Measurements from ENCODE around the gene TVP23A.
"Not testable (repeated sequence)": the region's sequence is repeated elsewhere in the genome, so short reads cannot be mapped to it uniquely, and the experiment has no call there.

The TVP23A gene

DNA sequence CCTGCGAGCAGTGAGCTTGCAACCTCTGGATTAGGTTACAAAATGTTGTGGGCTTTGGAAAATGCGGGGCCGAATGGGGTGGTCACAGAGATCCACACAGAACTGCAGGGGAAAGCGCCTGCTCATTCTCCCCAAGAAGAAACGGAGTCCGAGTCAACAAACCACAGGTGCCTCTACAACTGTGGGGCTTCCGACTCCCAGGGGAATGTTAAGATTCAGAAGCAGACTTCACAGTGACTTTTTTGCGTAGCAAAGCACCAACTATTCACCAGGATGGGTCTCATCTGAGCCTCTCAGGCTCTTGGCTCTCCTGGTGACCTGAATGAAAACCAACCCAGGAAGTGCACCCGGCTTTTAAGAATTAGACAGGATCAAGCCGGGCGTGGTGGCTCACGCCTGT, 41.2 kb downstream of the TVP23A start:
- Histone ChIP-seq H3K4me3 (ENCODE audit: low read length) (no peak overlapping the region), H2AFZ (ENCODE audit: low read length) (no peak overlapping the region), H3K4me2 (ENCODE audit: low read depth, low read length) (no peak overlapping the region), H3K9me3 (replicated peaks; ENCODE audit: insufficient read depth, low read length) (no peaks in the 10 kb centered on the region), H3K36me3 (replicated peaks; ENCODE audit: insufficient read depth, low read length) (no peaks in the 10 kb centered on the region), H4K20me1 (ENCODE audit: insufficient read depth, low read length) (no peaks in the 10 kb centered on the region), H3K79me2 (ENCODE audit: low read length) (no peaks in the 10 kb centered on the region), H3K9me2 (replicated peaks; ENCODE audit: insufficient read depth, low read length) (no peaks in the 10 kb centered on the region), H3K4me1 (ENCODE audit: low read length) (peaks cover 10% of the 10 kb centered on the region), H3K27ac (ENCODE audit: low read length) (no peak overlapping the region), H3F3A (ENCODE audit: insufficient read depth, low read length) (peaks cover 7% of the 10 kb centered on the region; the same call in 1 of the 2 replicates), H3K27me3 (replicated peaks; ENCODE audit: insufficient read depth, low read length) (peaks cover 25% of the 10 kb centered on the region), H3K9ac (ENCODE audit: low read length) (no peak overlapping the region)
- DNase-seq = no peak
- TF ChIP-seq, protein P1, sequence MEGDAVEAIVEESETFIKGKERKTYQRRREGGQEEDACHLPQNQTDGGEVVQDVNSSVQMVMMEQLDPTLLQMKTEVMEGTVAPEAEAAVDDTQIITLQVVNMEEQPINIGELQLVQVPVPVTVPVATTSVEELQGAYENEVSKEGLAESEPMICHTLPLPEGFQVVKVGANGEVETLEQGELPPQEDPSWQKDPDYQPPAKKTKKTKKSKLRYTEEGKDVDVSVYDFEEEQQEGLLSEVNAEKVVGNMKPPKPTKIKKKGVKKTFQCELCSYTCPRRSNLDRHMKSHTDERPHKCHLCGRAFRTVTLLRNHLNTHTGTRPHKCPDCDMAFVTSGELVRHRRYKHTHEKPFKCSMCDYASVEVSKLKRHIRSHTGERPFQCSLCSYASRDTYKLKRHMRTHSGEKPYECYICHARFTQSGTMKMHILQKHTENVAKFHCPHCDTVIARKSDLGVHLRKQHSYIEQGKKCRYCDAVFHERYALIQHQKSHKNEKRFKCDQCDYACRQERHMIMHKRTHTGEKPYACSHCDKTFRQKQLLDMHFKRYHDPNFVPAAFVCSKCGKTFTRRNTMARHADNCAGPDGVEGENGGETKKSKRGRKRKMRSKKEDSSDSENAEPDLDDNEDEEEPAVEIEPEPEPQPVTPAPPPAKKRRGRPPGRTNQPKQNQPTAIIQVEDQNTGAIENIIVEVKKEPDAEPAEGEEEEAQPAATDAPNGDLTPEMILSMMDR (IDR thresholded peaks at IDR 0.05; ENCODE audit: low read length) = no peak
- no peak for TF ChIP-seq EZH2phosphoT487 (IDR thresholded peaks at IDR 0.05; ENCODE audit: low read length)
- no peak for TF ChIP-seq EZH2 (optimal IDR thresholded peaks at IDR 0.05; ENCODE audit: low read depth, low read length)

DNA sequence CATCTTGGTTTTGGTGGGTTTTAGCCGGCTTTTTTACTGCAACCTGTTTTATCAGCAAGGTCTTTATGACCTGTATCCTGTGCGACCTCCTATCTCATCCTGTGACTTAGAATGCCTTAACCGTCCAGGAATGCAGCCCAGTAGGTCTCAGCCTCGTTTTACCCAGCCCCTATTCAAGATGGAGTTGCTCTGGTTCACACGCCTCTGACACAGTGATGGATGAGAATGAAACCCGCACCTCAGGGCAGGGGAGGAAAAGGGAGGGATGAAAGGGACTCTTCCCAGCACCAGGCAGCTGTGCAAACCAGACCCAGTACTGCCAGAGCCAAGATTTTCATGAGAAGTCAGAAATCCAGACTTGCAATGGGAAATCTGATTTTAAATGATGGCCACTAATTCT, 41.7 kb downstream of the TVP23A start:
- not testable (repeated sequence) for H4K20me1 ChIP-seq (ENCODE audit: insufficient read depth, low read length); H3K79me2 ChIP-seq (ENCODE audit: low read length)

DNA sequence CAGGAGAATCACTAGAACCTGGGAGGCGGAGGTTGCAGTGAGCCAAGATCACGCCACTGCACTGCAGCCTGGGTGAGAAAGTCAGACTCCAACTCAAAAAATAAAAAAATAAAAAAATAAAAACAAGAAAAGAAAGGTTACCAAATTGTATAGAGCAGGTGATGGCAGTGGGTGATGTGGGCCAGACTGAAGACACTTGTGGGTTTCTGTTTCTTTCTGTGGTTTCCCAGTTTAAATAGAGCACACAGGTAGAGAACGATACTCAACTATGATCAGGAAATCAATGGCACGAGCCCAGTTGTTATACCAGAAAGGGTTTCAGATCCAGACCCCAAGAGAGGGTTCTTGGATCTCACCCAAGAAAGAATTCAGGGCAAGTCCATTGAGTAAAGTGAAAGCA, 42.3 kb downstream of the TVP23A start:
- Histone ChIP-seq H3K9me3 (replicated peaks; ENCODE audit: insufficient read depth, low read length) (no peaks in the 10 kb centered on the region), H3K27me3 (replicated peaks; ENCODE audit: insufficient read depth, low read length) (peaks cover 25% of the 10 kb centered on the region), H2AFZ (ENCODE audit: low read length) (no peak overlapping the region), H3K9me2 (replicated peaks; ENCODE audit: insufficient read depth, low read length) (no peaks in the 10 kb centered on the region), H3K4me3 (ENCODE audit: low read length) (no peak overlapping the region), H3K9ac (ENCODE audit: low read length) (no peak overlapping the region), H3K27ac (ENCODE audit: low read length) (no peak overlapping the region), H3F3A (ENCODE audit: insufficient read depth, low read length) (peaks cover 7% of the 10 kb centered on the region; the same call in 1 of the 2 replicates), H3K36me3 (replicated peaks; ENCODE audit: insufficient read depth, low read length) (no peaks in the 10 kb centered on the region), H3K79me2 (ENCODE audit: low read length) (no peaks in the 10 kb centered on the region), H3K4me1 (ENCODE audit: low read length) (peaks cover 10% of the 10 kb centered on the region), H4K20me1 (ENCODE audit: insufficient read depth, low read length) (no peaks in the 10 kb centered on the region), H3K4me2 (ENCODE audit: low read depth, low read length) (peak overlapping the region; percentile 31; the same call in 1 of the 2 replicates)
- peak; percentile 87 for DNase-seq
- no peak for TF ChIP-seq EZH2 (optimal IDR thresholded peaks at IDR 0.05; ENCODE audit: low read depth, low read length)
- TF ChIP-seq, protein P1 (IDR thresholded peaks at IDR 0.05; ENCODE audit: low read length) = no peak
- TF ChIP-seq EZH2phosphoT487 (IDR thresholded peaks at IDR 0.05; ENCODE audit: low read length) = no peak

More for the DNA sequence above, 41.7 kb downstream of the TVP23A start:
- Histone ChIP-seq H3K4me1 (ENCODE audit: low read length) (peaks cover 10% of the 10 kb centered on the region), H3K27me3 (replicated peaks; ENCODE audit: insufficient read depth, low read length) (peaks cover 25% of the 10 kb centered on the region), H3K4me2 (ENCODE audit: low read depth, low read length) (peak overlapping the region; percentile 31; the same call in 1 of the 2 replicates)
- not testable (repeated sequence) for DNase-seq; H3K4me3 ChIP-seq (ENCODE audit: low read length); H3K9me2 ChIP-seq (replicated peaks; ENCODE audit: insufficient read depth, low read length); H3K27ac ChIP-seq (ENCODE audit: low read length); H3F3A ChIP-seq (ENCODE audit: insufficient read depth, low read length); H3K36me3 ChIP-seq (replicated peaks; ENCODE audit: insufficient read depth, low read length); H2AFZ ChIP-seq (ENCODE audit: low read length); H3K9me3 ChIP-seq (replicated peaks; ENCODE audit: insufficient read depth, low read length); H3K9ac ChIP-seq (ENCODE audit: low read length)

DNA sequence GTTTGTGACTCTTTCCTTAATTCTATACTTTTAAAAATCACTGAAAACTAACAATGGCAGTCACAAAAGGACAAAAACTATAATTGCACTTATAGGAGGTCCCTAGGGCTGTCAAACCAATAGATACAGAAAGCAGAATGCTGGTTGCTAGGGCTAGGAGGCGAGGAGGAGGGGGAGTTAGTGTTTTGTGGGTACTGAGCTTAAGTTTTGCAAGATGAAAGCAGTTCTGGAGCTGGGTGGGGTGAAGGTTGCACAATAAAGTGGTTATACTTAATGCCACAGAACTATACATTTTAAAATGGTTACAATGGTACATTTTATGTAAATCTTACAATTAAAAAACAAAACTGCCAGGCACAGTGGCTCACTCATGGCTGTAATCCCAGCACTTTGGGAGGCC, 47.7 kb downstream of the TVP23A start:
- H3K9ac ChIP-seq (ENCODE audit: low read length) = no peak overlapping the region
- no peaks in the 10 kb centered on the region for H4K20me1 ChIP-seq (ENCODE audit: insufficient read depth, low read length)
- no peaks in the 10 kb centered on the region for H3K36me3 ChIP-seq (replicated peaks; ENCODE audit: insufficient read depth, low read length)
- no peaks in the 10 kb centered on the region for H3K9me2 ChIP-seq (replicated peaks; ENCODE audit: insufficient read depth, low read length)
- H3K9me3 ChIP-seq (replicated peaks; ENCODE audit: insufficient read depth, low read length) = no peaks in the 10 kb centered on the region
- no peak overlapping the region for H3K4me2 ChIP-seq (ENCODE audit: low read depth, low read length)
- peaks cover under 1% of the 10 kb centered on the region; the same call in 1 of the 2 replicates for H3F3A ChIP-seq (ENCODE audit: insufficient read depth, low read length)
- no peak overlapping the region for H3K4me3 ChIP-seq (ENCODE audit: low read length)
- DNase-seq = no peak
- no peak overlapping the region for H3K27ac ChIP-seq (ENCODE audit: low read length)
- TF ChIP-seq, protein P1 (IDR thresholded peaks at IDR 0.05; ENCODE audit: low read length) = no peak
- TF ChIP-seq EZH2 (optimal IDR thresholded peaks at IDR 0.05; ENCODE audit: low read depth, low read length) = no peak
- TF ChIP-seq EZH2phosphoT487 (IDR thresholded peaks at IDR 0.05; ENCODE audit: low read length) = no peak
- no peak overlapping the region for H2AFZ ChIP-seq (ENCODE audit: low read length)
- no peaks in the 10 kb centered on the region for H3K4me1 ChIP-seq (ENCODE audit: low read length)
- no peaks in the 10 kb centered on the region for H3K27me3 ChIP-seq (replicated peaks; ENCODE audit: insufficient read depth, low read length)
- H3K79me2 ChIP-seq (ENCODE audit: low read length) = no peaks in the 10 kb centered on the region
